Activated B cell treated with CpG ODN at 0.5 μM for 24 hours (primary cell): ENCODE data around the gene NEK6. TPM values are rescaled to one million over a fixed set of nuclear protein-coding genes. Genes with fewer than 3 reads are reported as not detected.
A peak's percentile ranks its signal among the peaks of the same experiment; 100 is the strongest.

Source experiments
- ATAC-seq: fragments of 200-7000 bp; cut with Tn5 transposase; one replicate; pipeline ENCODE4 v1.10.0; 2021; ENCODE audit warnings: low read depth, mild to moderate bottlenecking, moderate library complexity
- CTCF ChIA-PET: fragments of 350-600 bp; sonication (Branson Sonifier 250); formaldehyde crosslinking; loops from one replicate; lab custom pipeline; 2021; ENCODE audit warnings: antibody characterized with exemption; lab: Charles Lee
- POLR2A ChIA-PET: fragments of 350-600 bp; sonication (Branson Sonifier 250); formaldehyde crosslinking; loops from one replicate; lab custom pipeline; 2021; ENCODE audit warnings: antibody characterized with exemption; lab: Charles Lee
- DNase-seq: peaks from one replicate; pipeline ENCODE4 v3.0.0; 2022
- H3K27ac Mint-ChIP-seq: one replicate; pipeline ENCODE4 v1.8.0; 2020; ENCODE audit warnings: mixed read lengths
- H3K27me3 Mint-ChIP-seq: one replicate; pipeline ENCODE4 v1.8.0; 2021; ENCODE audit warnings: mixed read lengths
- H3K36me3 Mint-ChIP-seq: one replicate; pipeline ENCODE4 v1.8.0; 2021; ENCODE audit warnings: low read depth, mixed read lengths
- H3K4me1 Mint-ChIP-seq: one replicate; pipeline ENCODE4 v1.8.0; 2021; ENCODE audit warnings: mixed read lengths
- H3K4me3 Mint-ChIP-seq: one replicate; pipeline ENCODE4 v1.8.0; 2020; ENCODE audit warnings: mild to moderate bottlenecking, mixed read lengths
- H3K9me3 Mint-ChIP-seq: one replicate; pipeline ENCODE4 v1.8.0; 2020; ENCODE audit warnings: mixed read lengths
- CTCF ChIP-seq: fragments of 200-600 bp; IDR thresholded peaks from one replicate; pipeline ENCODE4 v1.8.0; 2022; ENCODE audit warnings: antibody characterized with exemption, mild to moderate bottlenecking
- intact Hi-C: fragments of 100-400 bp; cut with micrococcal nuclease; formaldehyde crosslinking; loops from one replicate; pipeline ENCODE4 v1.15.1; 2024
- total RNA-seq: library from RNA; stranded (reverse); gene quantifications from 2 replicates; pipeline ENCODE4 v1.2.3, GENCODE V29; 2022

The NEK6 gene
- total RNA-seq, 1 donor from 2014 or later, result 110 TPM

- no peak for TF ChIP-seq CTCF
- Mint-ChIP-seq H3K9me3 (no peaks in the 10 kb centered on the region), H3K4me1 (peaks cover 88% of the 10 kb centered on the region), H3K36me3 (peaks cover 31% of the 10 kb centered on the region), H3K27me3 (no peaks in the 10 kb centered on the region), H3K4me3 (peak overlapping the region; percentile 96), H3K27ac (peak overlapping the region; percentile 94)
- intact Hi-C loops, result loop anchor here (1.0 kb wide), 1 partner anchor 41 kb away; no protein-coding TSS in a partner anchor
- ATAC-seq (no peak), DNase-seq (no peak)
- POLR2A ChIA-PET, result interaction anchor here (0.6 to 3.7 kb wide), 12 partner anchors 17 to 136 kb away, joined by 3 to 32 read pairs (median 4); no protein-coding TSS in a partner anchor
- CTCF ChIA-PET, result interaction anchor here (1.0 to 1.6 kb wide), 4 partner anchors 31 to 62 kb away, joined by 3 to 8 read pairs (median 4); no protein-coding TSS in a partner anchor
Measured at GRCh38 chr9:124259158-124259808, 1.5 kb downstream of the NEK6 start.

GRCh38 chr9:124260769-124261603 lies 3.2 kb downstream of the NEK6 start:
- no peaks in the 10 kb centered on the region for H3K27me3 Mint-ChIP-seq

GRCh38 chr9:124261736-124262648 lies 4.2 kb downstream of the NEK6 start:
- Mint-ChIP-seq H3K9me3 (no peaks in the 10 kb centered on the region), H3K36me3 (peaks cover 32% of the 10 kb centered on the region), H3K4me3 (peak overlapping the region; percentile 96), H3K4me1 (peaks cover 92% of the 10 kb centered on the region), H3K27me3 (no peaks in the 10 kb centered on the region), H3K27ac (peak overlapping the region; percentile 87)
- ChIA-PET CTCF (no interaction called here), POLR2A (interaction anchor here (0.6 to 6.6 kb wide), 6 partner anchors 14 to 135 kb away, joined by 3 to 81 read pairs (median 11); no protein-coding TSS in a partner anchor)
- no peak for ATAC-seq
- TF ChIP-seq CTCF, result no peak
- intact Hi-C loops, result loop anchor here (2.0 to 10.0 kb wide), 2 partner anchors 63 to 257 kb away; no protein-coding TSS in a partner anchor
- no peak for DNase-seq

More at GRCh38 chr9:124260769-124261603, 3.2 kb downstream of the NEK6 start:
- Mint-ChIP-seq H3K27ac (peak overlapping the region; percentile 87), H3K4me1 (peaks cover 92% of the 10 kb centered on the region), H3K36me3 (peaks cover 32% of the 10 kb centered on the region), H3K9me3 (no peaks in the 10 kb centered on the region), H3K4me3 (peak overlapping the region; percentile 96)
- ChIA-PET CTCF (interaction anchor here (1.2 kb wide), 1 partner anchor 59 kb away, joined by 3 read pairs; no protein-coding TSS in a partner anchor), POLR2A (interaction anchor here (1.0 to 3.7 kb wide), 5 partner anchors 25 to 62 kb away, joined by 3 to 32 read pairs (median 6); no protein-coding TSS in a partner anchor)
- intact Hi-C loops, result loop anchor here (2.0 to 10.0 kb wide), 2 partner anchors 64 to 256 kb away; no protein-coding TSS in a partner anchor
- TF ChIP-seq CTCF, result no peak
- peak; percentile 8 for ATAC-seq
- DNase-seq, result no peak

- intact Hi-C loops, result loop anchor here (10.0 kb wide), 1 partner anchor 258 kb away; no protein-coding TSS in a partner anchor
- ChIA-PET POLR2A (interaction anchor here (0.6 to 6.6 kb wide), 4 partner anchors 15 to 136 kb away, joined by 3 to 81 read pairs (median 5); no protein-coding TSS in a partner anchor), CTCF (no interaction called here)
- Mint-ChIP-seq H3K9me3 (no peaks in the 10 kb centered on the region), H3K27me3 (no peaks in the 10 kb centered on the region), H3K36me3 (peaks cover 29% of the 10 kb centered on the region), H3K4me3 (peak overlapping the region; percentile 96), H3K4me1 (peaks cover 92% of the 10 kb centered on the region), H3K27ac (peak overlapping the region; percentile 87)
- TF ChIP-seq CTCF, result no peak
- DNase-seq, result no peak
- no peak for ATAC-seq
Measured at GRCh38 chr9:124262649-124262972, 4.9 kb downstream of the NEK6 start.
